Psoas muscle (tissue), 8 donors: ENCODE measurements around the gene CNKSR3. TPM values are rescaled to one million over a fixed set of nuclear protein-coding genes. Genes with fewer than 3 reads are reported as not detected.

ENCODE experiments used
- ATAC-seq, 4 donors: fragments of 200-7000 bp; cut with Tn5 transposase; one replicate each; pipeline ENCODE4 v1.9.1; 2020; ENCODE audit warnings: moderate library complexity in 3 of 4, mild to moderate bottlenecking in 2 of 4
- DNase-seq, 2 donors: peaks; one replicate each; pipeline ENCODE4 v3.0.0-alpha.2; 2020
- H3K27ac ChIP-seq: fragments of 200-600 bp; one replicate; pipeline ENCODE4 v1.8.0; 2022
- H3K27me3 ChIP-seq, 3 donors: fragments of 200-600 bp in 1 of 3; one replicate each; pipeline versions ENCODE4 v1.6.1 to v1.8.0; 2013 to 2022; ENCODE audit warnings: low read length in 2 of 3, mild to moderate bottlenecking in 2 of 3, moderate library complexity in 1 of 3; ENCODE audit not compliant: insufficient read depth in 3 of 3
- H3K36me3 ChIP-seq, 2 donors: fragments of 200-600 bp in 1 of 2; one replicate each; pipeline versions ENCODE4 v1.6.1 to v1.8.0; 2013 to 2022; ENCODE audit warnings: low read depth in 1 of 2, mild to moderate bottlenecking in 1 of 2, moderate library complexity in 1 of 2; ENCODE audit not compliant: insufficient read depth in 1 of 2
- H3K4me1 ChIP-seq: fragments of 200-600 bp; one replicate; pipeline ENCODE4 v1.8.0; 2022
- H3K4me3 ChIP-seq: fragments of 200-600 bp; one replicate; pipeline ENCODE4 v1.8.0; 2022; ENCODE audit warnings: mild to moderate bottlenecking
- H3K9me3 ChIP-seq: fragments of 200-600 bp; one replicate; pipeline ENCODE4 v1.8.0; 2022
- WGBS, 3 donors: extraction: QIAGEN DNeasy Blood & Tissue Kit; methylation state at CpG; one replicate each; pipeline versions ENCODE4 v1.1.6 to v1.1.7; 2013; 5-methylcytosine and 5-hydroxymethylcytosine counted together
- intact Hi-C, 2 donors: fragments of 100-400 bp; cut with DNase I; formaldehyde crosslinking; loops; one replicate each; pipeline versions ENCODE4 v1.11.0 to v1.14.2; 2022
- polyA plus RNA-seq, 3 donors: library from polyadenylated mRNA; stranded (reverse); fragments of 200-250 nt; gene quantifications; one replicate each; pipeline ENCODE4 v1.2.3, GENCODE V29; 2013
- total RNA-seq, 4 donors: library from RNA; stranded (reverse); fragmentation: NEBNext Ultra II Directional in 2 of 4; extraction: Animal tissue kit (Norgen Biotek cat#: 25700) in 2 of 4; gene quantifications; one replicate each; pipeline versions ENCODE4 v1.2.1 to v1.2.4, GENCODE V29; 2021 to 2023
- TF ChIP-seq, protein P1 (sequence below): fragments of 200-600 bp; IDR thresholded peaks from one replicate; pipeline ENCODE4 v1.8.0; 2022; ENCODE audit warnings: antibody characterized with exemption
- donor health status: healthy with polysubstance abuse.
- donor health status: DM: no; HTN: no; CAD: no; lungs with moderate emphysema.
- donor health status: Bipolar disorder and iron deficiency.
- donor health status: healthy.
- donor health status: DM: yes; HTN: yes; CAD: no.
- donor health status: DM: no; HTN: no; CAD: no.
- donor health status: DM: no; HTN: no; CAD: no.
- donor health status: DM: yes; HTN: yes; CAD: no.

CNKSR3 gene
- total and polyA plus RNA-seq, 7 donors, result 0.90 to 4.7 (median 2.3) TPM

DNA sequence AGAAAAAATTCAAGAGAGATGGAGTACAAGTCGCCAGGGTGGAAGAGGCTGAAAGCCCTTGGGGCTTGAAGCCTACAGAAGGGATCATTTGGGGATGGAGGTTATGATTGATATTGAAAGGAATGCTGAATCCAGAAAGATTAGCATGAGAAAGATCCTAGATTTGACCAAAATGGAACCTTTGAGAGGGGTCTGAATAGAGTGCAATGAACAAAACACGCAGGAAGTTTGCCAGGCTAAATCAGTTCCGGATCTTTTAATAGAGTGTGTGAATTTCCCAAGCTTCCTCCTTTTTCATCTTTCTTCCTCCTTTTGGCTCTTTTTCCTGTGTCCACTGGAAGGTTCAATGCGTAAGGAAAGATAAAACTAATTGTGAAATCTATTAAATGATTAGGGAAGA is 169.1 kb downstream of the CNKSR3 start:
- intact Hi-C loops, result no loop called here
- Histone ChIP-seq H3K9me3 (no peaks in the 10 kb centered on the region), H3K27me3 (no peaks in the 10 kb centered on the region), H3K27ac (no peak overlapping the region), H3K4me1 (no peaks in the 10 kb centered on the region), H3K4me3 (no peak overlapping the region), H3K36me3 (no peaks in the 10 kb centered on the region)
- ATAC-seq (no peak), DNase-seq (no peak)
- TF ChIP-seq, protein P1, sequence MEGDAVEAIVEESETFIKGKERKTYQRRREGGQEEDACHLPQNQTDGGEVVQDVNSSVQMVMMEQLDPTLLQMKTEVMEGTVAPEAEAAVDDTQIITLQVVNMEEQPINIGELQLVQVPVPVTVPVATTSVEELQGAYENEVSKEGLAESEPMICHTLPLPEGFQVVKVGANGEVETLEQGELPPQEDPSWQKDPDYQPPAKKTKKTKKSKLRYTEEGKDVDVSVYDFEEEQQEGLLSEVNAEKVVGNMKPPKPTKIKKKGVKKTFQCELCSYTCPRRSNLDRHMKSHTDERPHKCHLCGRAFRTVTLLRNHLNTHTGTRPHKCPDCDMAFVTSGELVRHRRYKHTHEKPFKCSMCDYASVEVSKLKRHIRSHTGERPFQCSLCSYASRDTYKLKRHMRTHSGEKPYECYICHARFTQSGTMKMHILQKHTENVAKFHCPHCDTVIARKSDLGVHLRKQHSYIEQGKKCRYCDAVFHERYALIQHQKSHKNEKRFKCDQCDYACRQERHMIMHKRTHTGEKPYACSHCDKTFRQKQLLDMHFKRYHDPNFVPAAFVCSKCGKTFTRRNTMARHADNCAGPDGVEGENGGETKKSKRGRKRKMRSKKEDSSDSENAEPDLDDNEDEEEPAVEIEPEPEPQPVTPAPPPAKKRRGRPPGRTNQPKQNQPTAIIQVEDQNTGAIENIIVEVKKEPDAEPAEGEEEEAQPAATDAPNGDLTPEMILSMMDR, result no peak
- WGBS, 3 donors, result 25 to 38% (median 28%) methylated on average over 4 of the region's 4 CpGs

Other genes with a start within 250 kb of the CNKSR3 start
- under 1 TPM; 0.24 to 0.46 (median 0.37) TPM for gene IPCEF1, start 153.9 kb downstream of the CNKSR3 start, total RNA-seq
- under 1 TPM; 0.03 to 0.17 (median 0.08) TPM for gene IPCEF1, start 153.9 kb downstream of the CNKSR3 start, polyA plus RNA-seq
- gene SCAF8, start 222.7 kb upstream of the CNKSR3 start, total RNA-seq, result 10 to 100 TPM; 40.1 to 49.0 (median 46.2) TPM
- 10 to 100 TPM in 2 of 3 donors, 1 to 10 TPM in 1; 9.5 to 16.9 (median 10.5) TPM for gene SCAF8, start 222.7 kb upstream of the CNKSR3 start, polyA plus RNA-seq